ENCODE measurements around the gene YDJC.
"Not testable (repeated sequence)": the region's sequence is repeated elsewhere in the genome, so short reads cannot be mapped to it uniquely, and the experiment has no call there.

YDJC gene

GRCh38 chr22:21629255-21630149, at the start of gene YDJC:
TSS of gene YDJC (minus strand) at chr22:21630022. CDS start at chr22:21630014, 8 bp downstream.
- no peaks in the 10 kb centered on the region for H3K27me3 Mint-ChIP-seq
- DNase-seq (ENCODE audit: low spot score in 2 of 2) (peak; percentile 96 to 97), ATAC-seq (ENCODE audit: low read depth) (peak; percentile 78)
- H3K27ac Mint-ChIP-seq, result peak within 1 kb of the TSS; percentile 86
- H3K4me1 Mint-ChIP-seq, result peaks cover 30% of the 10 kb centered on the region
- H3K9me3 Mint-ChIP-seq, result no peaks in the 10 kb centered on the region
- peak within 1 kb of the TSS; percentile 91 for H3K4me3 Mint-ChIP-seq
- H3K36me3 Mint-ChIP-seq, result peaks cover 9% of the 10 kb centered on the region

- Mint-ChIP-seq H3K4me3 (no peak overlapping the region), H3K27ac (no peak overlapping the region), H3K36me3 (peaks cover 15% of the 10 kb centered on the region), H3K4me1 (peaks cover 2% of the 10 kb centered on the region), H3K9me3 (no peaks in the 10 kb centered on the region), H3K27me3 (no peaks in the 10 kb centered on the region)
- no peak for ATAC-seq (ENCODE audit: low read depth)
- no peak for DNase-seq (ENCODE audit: low spot score in 2 of 2)
Observed at GRCh38 chr22:21679383-21679782, 49.6 kb upstream of the YDJC start.

GRCh38 chr22:21678842-21679241, 49.0 kb upstream of the YDJC start:
- H3K9me3 Mint-ChIP-seq; H3K4me3 Mint-ChIP-seq; H3K27ac Mint-ChIP-seq; ATAC-seq (ENCODE audit: low read depth); DNase-seq (ENCODE audit: low spot score in 2 of 2); H3K27me3 Mint-ChIP-seq; H3K4me1 Mint-ChIP-seq: not testable (repeated sequence)
- peaks cover 19% of the 10 kb centered on the region for H3K36me3 Mint-ChIP-seq

- no peak for ATAC-seq (ENCODE audit: low read depth)
- H3K27me3 Mint-ChIP-seq, result no peaks in the 10 kb centered on the region
- DNase-seq (ENCODE audit: low spot score in 2 of 2), result no peak
- H3K4me3 Mint-ChIP-seq, result no peak overlapping the region
- peaks cover 4% of the 10 kb centered on the region for H3K4me1 Mint-ChIP-seq
- no peaks in the 10 kb centered on the region for H3K9me3 Mint-ChIP-seq
- no peak overlapping the region for H3K27ac Mint-ChIP-seq
- peaks cover 20% of the 10 kb centered on the region for H3K36me3 Mint-ChIP-seq
Observed at GRCh38 chr22:21677606-21678443, 48.0 kb upstream of the YDJC start.

- H3K9me3 Mint-ChIP-seq, result no peaks in the 10 kb centered on the region
- H3K27me3 Mint-ChIP-seq, result no peaks in the 10 kb centered on the region
- H3K27ac Mint-ChIP-seq, result no peak overlapping the region
Observed at GRCh38 chr22:21674638-21675245, 44.9 kb upstream of the YDJC start.

GRCh38 chr22:21673534-21674321, 43.9 kb upstream of the YDJC start:
- H3K36me3 Mint-ChIP-seq, result peaks cover 31% of the 10 kb centered on the region
- no peaks in the 10 kb centered on the region for H3K27me3 Mint-ChIP-seq
- H3K4me3 Mint-ChIP-seq, result no peak overlapping the region
- no peaks in the 10 kb centered on the region for H3K9me3 Mint-ChIP-seq
- H3K4me1 Mint-ChIP-seq, result peaks cover 11% of the 10 kb centered on the region
- ATAC-seq (ENCODE audit: low read depth) (no peak), DNase-seq (ENCODE audit: low spot score in 2 of 2) (no peak)
- no peak overlapping the region for H3K27ac Mint-ChIP-seq

More at GRCh38 chr22:21674638-21675245, 44.9 kb upstream of the YDJC start:
- no peak for DNase-seq (ENCODE audit: low spot score in 2 of 2)
- H3K4me1 Mint-ChIP-seq, result peaks cover 6% of the 10 kb centered on the region
- ATAC-seq (ENCODE audit: low read depth), result no peak
- H3K4me3 Mint-ChIP-seq, result no peak overlapping the region
- H3K36me3 Mint-ChIP-seq, result peaks cover 31% of the 10 kb centered on the region

- H3K36me3 Mint-ChIP-seq, result peaks cover 31% of the 10 kb centered on the region
- peaks cover 14% of the 10 kb centered on the region for H3K4me1 Mint-ChIP-seq
- no peak overlapping the region for H3K27ac Mint-ChIP-seq
- ATAC-seq (ENCODE audit: low read depth) (no peak), DNase-seq (ENCODE audit: low spot score in 2 of 2) (no peak)
- H3K9me3 Mint-ChIP-seq, result no peaks in the 10 kb centered on the region
- H3K4me3 Mint-ChIP-seq, result no peak overlapping the region
- no peaks in the 10 kb centered on the region for H3K27me3 Mint-ChIP-seq
Observed at GRCh38 chr22:21672107-21672629, 42.3 kb upstream of the YDJC start.

- peaks cover 17% of the 10 kb centered on the region for H3K4me1 Mint-ChIP-seq
Observed at GRCh38 chr22:21669026-21669425, 39.2 kb upstream of the YDJC start.

GRCh38 chr22:21666786-21667185, 37.0 kb upstream of the YDJC start:
- H3K4me3 Mint-ChIP-seq, result peak overlapping the region; percentile 94
- peaks cover 15% of the 10 kb centered on the region for H3K4me1 Mint-ChIP-seq
- H3K27ac Mint-ChIP-seq, result peak overlapping the region; percentile 94
- no peaks in the 10 kb centered on the region for H3K27me3 Mint-ChIP-seq
- DNase-seq (ENCODE audit: low spot score in 2 of 2) (no peak), ATAC-seq (ENCODE audit: low read depth) (no peak)
- peaks cover 7% of the 10 kb centered on the region for H3K36me3 Mint-ChIP-seq
- no peaks in the 10 kb centered on the region for H3K9me3 Mint-ChIP-seq

More at GRCh38 chr22:21669026-21669425, 39.2 kb upstream of the YDJC start:
- DNase-seq (ENCODE audit: low spot score in 2 of 2) (no peak), ATAC-seq (ENCODE audit: low read depth) (no peak)
- no peak overlapping the region for H3K4me3 Mint-ChIP-seq
- H3K27ac Mint-ChIP-seq, result no peak overlapping the region
- no peaks in the 10 kb centered on the region for H3K9me3 Mint-ChIP-seq
- H3K36me3 Mint-ChIP-seq, result peaks cover 15% of the 10 kb centered on the region
- H3K27me3 Mint-ChIP-seq, result no peaks in the 10 kb centered on the region

- peak overlapping the region; percentile 94 for H3K4me3 Mint-ChIP-seq
- H3K9me3 Mint-ChIP-seq, result no peaks in the 10 kb centered on the region
- peaks cover 12% of the 10 kb centered on the region for H3K4me1 Mint-ChIP-seq
- no peak for DNase-seq (ENCODE audit: low spot score in 2 of 2)
- no peaks in the 10 kb centered on the region for H3K27me3 Mint-ChIP-seq
- ATAC-seq (ENCODE audit: low read depth), result no peak
- H3K27ac Mint-ChIP-seq, result peak overlapping the region; percentile 94
- H3K36me3 Mint-ChIP-seq, result peaks cover 2% of the 10 kb centered on the region
Observed at GRCh38 chr22:21665047-21665851, 35.4 kb upstream of the YDJC start.

GRCh38 chr22:21663738-21664137, 33.9 kb upstream of the YDJC start:
- H3K27ac Mint-ChIP-seq, result peak overlapping the region; percentile 45
- no peaks in the 10 kb centered on the region for H3K36me3 Mint-ChIP-seq
- H3K27me3 Mint-ChIP-seq, result no peaks in the 10 kb centered on the region
- ATAC-seq (ENCODE audit: low read depth) (no peak), DNase-seq (ENCODE audit: low spot score in 2 of 2) (no peak)
- peak overlapping the region; percentile 65 for H3K4me3 Mint-ChIP-seq
- peaks cover 6% of the 10 kb centered on the region for H3K4me1 Mint-ChIP-seq
- H3K9me3 Mint-ChIP-seq, result no peaks in the 10 kb centered on the region

GRCh38 chr22:21661991-21662390, 32.2 kb upstream of the YDJC start:
- Mint-ChIP-seq H3K36me3 (no peaks in the 10 kb centered on the region), H3K27me3 (no peaks in the 10 kb centered on the region), H3K27ac (no peak overlapping the region), H3K4me1 (peaks cover 6% of the 10 kb centered on the region), H3K9me3 (no peaks in the 10 kb centered on the region), H3K4me3 (no peak overlapping the region)
- ATAC-seq (ENCODE audit: low read depth) (no peak), DNase-seq (ENCODE audit: low spot score in 2 of 2) (no peak)
